Measurements from ENCODE around the gene MSH2. TPM values are rescaled to one million over a fixed set of nuclear protein-coding genes. Genes with fewer than 3 reads are reported as not detected.
A peak's percentile ranks its signal among the peaks of the same experiment; 100 is the strongest.
"Not testable (repeated sequence)": the region's sequence is repeated elsewhere in the genome, so short reads cannot be mapped to it uniquely, and the experiment has no call there.

MSH2 gene
- total RNA-seq, 1 donor from 2014 or later, result 34.4 TPM

- DNase-seq (ENCODE audit: low read depth), result no peak
These were observed 80.2 kb downstream of the MSH2 start for GRCh38 chr2:47483191-47483590.

GRCh38 chr2:47484396-47484795, 81.4 kb downstream of the MSH2 start:
- no peak for DNase-seq (ENCODE audit: low read depth)

- no peak for DNase-seq (ENCODE audit: low read depth)
These were observed 82.2 kb downstream of the MSH2 start for GRCh38 chr2:47485177-47485576.

- no peak for DNase-seq (ENCODE audit: low read depth)
These were observed 82.9 kb downstream of the MSH2 start for GRCh38 chr2:47485751-47486300.

- DNase-seq (ENCODE audit: low read depth), result peak; percentile 12
These were observed 84.0 kb downstream of the MSH2 start for GRCh38 chr2:47486841-47487497.

GRCh38 chr2:47487498-47487875, 84.5 kb downstream of the MSH2 start:
- no peak for DNase-seq (ENCODE audit: low read depth)

GRCh38 chr2:47488870-47489584, 86.1 kb downstream of the MSH2 start:
- DNase-seq (ENCODE audit: low read depth), result peak; percentile 87

- no peak for DNase-seq (ENCODE audit: low read depth)
These were observed 87.5 kb downstream of the MSH2 start for GRCh38 chr2:47490406-47490805.

- peak; percentile 3 for DNase-seq (ENCODE audit: low read depth)
These were observed 90.5 kb downstream of the MSH2 start for GRCh38 chr2:47493317-47494035.

- DNase-seq (ENCODE audit: low read depth), result no peak
These were observed 91.5 kb downstream of the MSH2 start for GRCh38 chr2:47494267-47495130.

- DNase-seq (ENCODE audit: low read depth), result no peak
These were observed 95.0 kb downstream of the MSH2 start for GRCh38 chr2:47497843-47498460.

GRCh38 chr2:47499093-47499492, 96.1 kb downstream of the MSH2 start:
- no peak for DNase-seq (ENCODE audit: low read depth)

- no peak for DNase-seq (ENCODE audit: low read depth)
These were observed 96.8 kb downstream of the MSH2 start for GRCh38 chr2:47499621-47500309.

GRCh38 chr2:47501374-47502200, 98.6 kb downstream of the MSH2 start:
- DNase-seq (ENCODE audit: low read depth), result peak; percentile 73

- not testable (repeated sequence) for DNase-seq (ENCODE audit: low read depth)
These were observed 99.5 kb downstream of the MSH2 start for GRCh38 chr2:47502498-47502897.

GRCh38 chr2:47503481-47504070, 100.6 kb downstream of the MSH2 start:
- DNase-seq (ENCODE audit: low read depth), result no peak

- DNase-seq (ENCODE audit: low read depth), result no peak
These were observed 101.3 kb downstream of the MSH2 start for GRCh38 chr2:47504174-47504810.

GRCh38 chr2:47506024-47506423, 103.1 kb downstream of the MSH2 start:
- DNase-seq (ENCODE audit: low read depth), result no peak

- DNase-seq (ENCODE audit: low read depth), result no peak
These were observed 103.5 kb downstream of the MSH2 start for GRCh38 chr2:47506436-47506835.
